HUES6 (cell line): ENCODE data around the gene PYHIN1.

Experiments used
- H3K27ac ChIP-seq: 2 replicates; pipeline ENCODE4 v1.7.0; 2013; ENCODE audit warnings: low read depth, mild to moderate bottlenecking, low read length, inconsistent platforms
- H3K27me3 ChIP-seq: 2 replicates; pipeline ENCODE4 v1.6.1; 2013; ENCODE audit warnings: low read length; ENCODE audit not compliant: control insufficient read depth, insufficient read depth
- H3K36me3 ChIP-seq: 2 replicates; pipeline ENCODE4 v1.6.1; 2013; ENCODE audit warnings: low read length; ENCODE audit not compliant: control insufficient read depth, insufficient read depth
- H3K4me1 ChIP-seq: 2 replicates; pipeline ENCODE4 v1.6.1; 2013; ENCODE audit warnings: low read length; ENCODE audit not compliant: control insufficient read depth, insufficient read depth
- H3K4me3 ChIP-seq: 2 replicates; pipeline ENCODE4 v1.5.1; 2013; ENCODE audit warnings: low read depth, low read length
- H3K9ac ChIP-seq: one replicate; pipeline ENCODE4 v1.6.1; 2013; ENCODE audit warnings: mild to moderate bottlenecking, low read length
- H3K9me3 ChIP-seq: 2 replicates; pipeline ENCODE4 v1.6.1; 2013; ENCODE audit warnings: low read depth, low read length; ENCODE audit not compliant: control insufficient read depth, insufficient read depth

The PYHIN1 gene

DNA sequence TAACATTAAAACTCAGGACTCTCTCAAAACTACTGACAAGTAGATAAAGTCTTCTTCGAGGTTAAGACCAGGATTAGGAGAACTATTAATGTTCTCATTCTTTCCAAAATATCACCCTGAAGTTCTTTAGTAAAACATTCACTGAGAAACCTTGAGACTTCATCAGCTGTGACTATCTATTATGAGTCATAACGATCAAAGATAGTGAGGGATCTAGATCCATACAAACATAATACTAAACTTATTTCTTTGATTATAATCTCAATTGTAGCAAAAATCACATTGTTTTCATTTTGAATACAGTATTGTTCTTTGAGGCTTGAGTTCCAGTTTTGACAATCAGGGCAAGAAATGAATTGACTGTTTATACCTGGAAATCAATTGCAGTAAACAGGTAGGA, 11.1 kb downstream of the PYHIN1 start:
- H3K27ac ChIP-seq = no peak overlapping the region
- H3K9me3 ChIP-seq = no peaks in the 10 kb centered on the region
- no peaks in the 10 kb centered on the region for H3K36me3 ChIP-seq
- H3K9ac ChIP-seq = no peak overlapping the region
- no peak overlapping the region for H3K4me3 ChIP-seq
- peaks cover 7% of the 10 kb centered on the region for H3K27me3 ChIP-seq
- H3K4me1 ChIP-seq = no peaks in the 10 kb centered on the region

DNA sequence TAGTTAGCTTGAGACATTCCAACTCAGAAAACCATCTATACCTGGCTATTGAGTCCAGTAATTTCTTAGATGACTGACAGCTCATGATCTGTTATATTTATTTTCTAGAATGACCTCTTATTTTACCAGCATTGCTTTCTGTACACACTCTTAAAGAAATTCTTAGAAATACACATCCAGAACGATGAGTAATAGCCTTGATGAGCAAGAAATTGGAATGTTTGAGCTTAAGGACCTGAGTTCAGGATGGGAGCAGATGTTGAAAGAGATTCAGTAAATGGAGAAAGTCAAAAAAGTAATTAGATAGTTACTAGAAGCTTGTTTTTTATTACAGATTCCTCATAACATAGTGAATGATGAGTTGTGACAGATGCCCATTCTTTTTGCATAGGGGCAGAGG, 11.7 kb downstream of the PYHIN1 start:
- Histone ChIP-seq H3K4me3 (no peak overlapping the region), H3K4me1 (no peaks in the 10 kb centered on the region), H3K27me3 (peaks cover 7% of the 10 kb centered on the region), H3K36me3 (no peaks in the 10 kb centered on the region), H3K9me3 (no peaks in the 10 kb centered on the region), H3K27ac (no peak overlapping the region), H3K9ac (no peak overlapping the region)

DNA sequence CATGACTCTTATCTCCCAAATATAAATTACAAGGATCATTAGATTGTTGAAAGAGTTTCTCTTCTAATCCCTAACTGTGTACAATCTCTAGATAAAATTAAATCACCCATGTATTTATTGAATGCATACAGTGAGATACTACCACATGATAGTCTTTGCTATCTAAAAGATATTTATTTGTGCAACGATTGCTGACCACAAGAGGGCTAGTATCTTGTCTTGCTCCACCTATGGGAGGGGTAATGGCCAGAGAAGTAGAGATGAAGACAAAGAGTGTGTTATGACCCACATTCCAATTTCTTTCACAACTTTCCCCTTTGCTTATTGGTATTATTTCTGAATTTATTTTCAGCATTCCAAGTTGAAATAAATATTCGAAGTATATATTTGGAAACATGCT, 13.7 kb downstream of the PYHIN1 start:
- no peaks in the 10 kb centered on the region for H3K4me1 ChIP-seq
- no peaks in the 10 kb centered on the region for H3K36me3 ChIP-seq
- no peak overlapping the region for H3K9ac ChIP-seq
- H3K4me3 ChIP-seq = no peak overlapping the region
- H3K9me3 ChIP-seq = no peaks in the 10 kb centered on the region
- peaks cover 17% of the 10 kb centered on the region for H3K27me3 ChIP-seq
- H3K27ac ChIP-seq = no peak overlapping the region

DNA sequence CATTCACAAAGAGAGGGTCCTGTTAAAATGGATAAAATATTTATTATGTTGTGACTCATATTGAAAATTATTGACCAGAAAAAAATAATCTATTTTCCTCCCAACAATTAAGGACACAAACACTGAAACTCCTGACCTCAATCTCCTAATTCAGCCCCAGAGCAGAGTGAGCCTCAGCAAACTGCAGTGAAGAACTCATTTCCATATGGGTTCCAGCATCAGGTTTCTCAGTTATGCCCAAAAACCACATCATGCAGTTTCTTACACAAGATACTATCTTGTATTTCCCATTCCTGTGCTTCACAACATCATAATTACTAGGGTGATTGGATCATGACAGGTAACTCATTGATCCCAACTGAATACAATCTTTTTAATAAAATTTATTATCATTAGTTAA, 15.4 kb downstream of the PYHIN1 start:
- Histone ChIP-seq H3K4me3 (no peak overlapping the region), H3K27me3 (peaks cover 17% of the 10 kb centered on the region), H3K27ac (no peak overlapping the region), H3K9me3 (no peaks in the 10 kb centered on the region), H3K9ac (no peak overlapping the region), H3K4me1 (no peaks in the 10 kb centered on the region), H3K36me3 (no peaks in the 10 kb centered on the region)

DNA sequence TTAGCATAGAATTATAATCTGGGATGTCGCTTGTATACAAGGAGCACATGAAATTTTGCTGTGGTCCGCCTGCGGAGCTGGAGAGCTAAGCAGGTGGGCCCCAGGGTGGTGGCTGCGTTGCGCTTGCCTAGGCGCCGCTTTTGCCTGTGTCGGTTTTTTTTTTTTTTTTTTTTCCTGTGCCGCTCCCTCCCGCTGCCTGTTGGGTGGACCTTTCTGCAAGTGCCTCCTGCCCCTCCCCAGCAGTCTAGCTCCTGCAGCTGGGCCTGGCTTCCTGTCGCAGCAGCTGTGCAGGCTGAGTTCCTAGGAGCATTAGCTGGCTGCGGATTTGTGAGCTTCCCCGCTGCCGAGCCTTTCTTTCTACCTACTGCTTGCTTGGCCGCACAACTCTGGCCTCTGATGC, 20.6 kb downstream of the PYHIN1 start:
- Histone ChIP-seq H3K27me3 (peaks cover 10% of the 10 kb centered on the region), H3K36me3 (no peaks in the 10 kb centered on the region), H3K9me3 (peaks cover 8% of the 10 kb centered on the region), H3K27ac (no peak overlapping the region), H3K4me1 (no peaks in the 10 kb centered on the region), H3K9ac (no peak overlapping the region), H3K4me3 (no peak overlapping the region)

DNA sequence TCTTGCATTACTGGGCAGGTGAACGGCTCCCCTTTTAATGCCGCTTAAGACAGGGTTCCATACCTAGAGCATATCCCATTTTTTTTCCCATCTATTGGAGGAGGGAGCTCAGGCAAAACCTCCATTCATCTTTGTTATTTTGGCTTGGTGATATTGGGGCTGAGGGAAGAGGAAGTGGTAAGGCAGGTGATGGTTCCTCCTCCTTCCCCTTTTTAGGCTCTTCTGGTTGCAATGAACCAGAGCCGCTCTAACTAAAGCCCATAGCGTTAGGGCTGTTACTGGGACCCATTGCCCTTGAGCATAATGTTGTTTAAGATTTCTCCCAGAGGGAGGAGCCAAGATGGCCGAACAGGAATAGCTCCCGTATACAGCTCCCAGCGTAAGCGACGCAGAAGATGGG, 21.1 kb downstream of the PYHIN1 start:
- Histone ChIP-seq H3K9me3 (peaks cover 8% of the 10 kb centered on the region), H3K27ac (no peak overlapping the region), H3K36me3 (no peaks in the 10 kb centered on the region), H3K4me1 (no peaks in the 10 kb centered on the region), H3K9ac (no peak overlapping the region), H3K27me3 (peaks cover 10% of the 10 kb centered on the region), H3K4me3 (no peak overlapping the region)

DNA sequence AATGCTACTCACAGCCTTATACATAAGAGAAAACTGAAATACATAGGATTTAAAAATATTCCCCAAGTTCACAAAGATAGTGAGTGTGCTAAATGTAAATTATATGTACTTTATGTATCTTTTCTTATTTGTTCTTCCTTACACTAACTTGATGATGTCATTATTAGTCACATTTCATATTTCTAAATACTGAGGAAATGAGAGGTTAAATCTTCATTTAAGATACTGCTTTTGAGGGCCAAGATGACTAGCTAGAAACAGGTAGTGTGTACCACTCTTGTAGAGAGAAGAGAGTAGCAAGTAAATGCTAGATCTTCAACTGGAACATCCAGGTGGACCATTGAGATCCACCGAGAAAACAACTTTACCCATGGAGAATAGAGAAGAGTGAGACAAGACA, 29.8 kb downstream of the PYHIN1 start:
- H3K4me1 ChIP-seq = no peaks in the 10 kb centered on the region
- no peaks in the 10 kb centered on the region for H3K9me3 ChIP-seq
- H3K36me3 ChIP-seq = no peaks in the 10 kb centered on the region
- H3K9ac ChIP-seq = no peak overlapping the region
- H3K27me3 ChIP-seq = no peaks in the 10 kb centered on the region
- no peak overlapping the region for H3K27ac ChIP-seq
- H3K4me3 ChIP-seq = no peak overlapping the region

DNA sequence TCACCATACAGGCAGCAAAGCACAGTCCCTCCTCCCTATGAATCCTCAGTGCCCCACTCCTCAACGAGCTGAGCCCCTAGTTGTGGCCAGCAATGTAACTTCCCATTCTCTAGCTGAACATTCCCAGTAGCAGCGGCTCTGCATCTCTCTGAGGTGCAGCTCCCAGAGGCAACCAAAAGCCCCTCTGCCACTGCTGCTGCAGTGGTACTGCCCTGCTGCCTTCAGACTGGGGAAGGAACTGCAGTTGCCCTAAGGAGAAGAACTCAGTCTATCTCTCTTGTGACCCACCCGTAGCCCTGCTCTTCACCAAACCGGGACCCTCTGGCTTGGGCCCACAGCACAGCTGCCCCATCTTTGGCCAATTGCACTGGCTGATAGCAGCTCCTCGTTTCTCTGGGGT, 31.6 kb downstream of the PYHIN1 start:
- no peaks in the 10 kb centered on the region for H3K36me3 ChIP-seq
- H3K9me3 ChIP-seq = no peaks in the 10 kb centered on the region
- H3K27me3 ChIP-seq = no peaks in the 10 kb centered on the region

DNA sequence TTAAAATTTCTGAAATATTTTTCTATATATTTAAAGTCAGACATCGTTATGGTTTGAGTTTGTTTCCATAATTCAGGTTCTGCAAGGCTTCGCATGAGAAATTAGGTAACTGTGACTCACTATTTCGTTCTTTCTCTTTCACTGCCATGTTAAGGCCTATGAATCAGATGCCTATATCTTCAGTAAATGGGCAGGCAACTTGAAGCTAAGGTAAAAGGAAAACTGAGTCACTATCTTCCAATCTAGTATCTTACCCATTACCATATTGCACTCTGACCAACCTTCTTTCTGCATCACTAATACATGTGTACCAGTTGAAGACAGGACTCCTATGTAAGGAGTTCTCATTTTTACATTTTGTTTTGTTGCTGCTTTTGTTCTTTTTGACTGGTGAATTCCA, 37.8 kb downstream of the PYHIN1 start:
- no peaks in the 10 kb centered on the region for H3K9me3 ChIP-seq
- H3K27me3 ChIP-seq = no peaks in the 10 kb centered on the region
- no peaks in the 10 kb centered on the region for H3K36me3 ChIP-seq
- no peak overlapping the region for H3K27ac ChIP-seq
- no peak overlapping the region for H3K4me3 ChIP-seq
- no peaks in the 10 kb centered on the region for H3K4me1 ChIP-seq
- H3K9ac ChIP-seq = no peak overlapping the region

More for the DNA sequence above, 31.6 kb downstream of the PYHIN1 start:
- no peak overlapping the region for H3K9ac ChIP-seq
- H3K4me3 ChIP-seq = no peak overlapping the region
- H3K27ac ChIP-seq = no peak overlapping the region
- no peaks in the 10 kb centered on the region for H3K4me1 ChIP-seq

DNA sequence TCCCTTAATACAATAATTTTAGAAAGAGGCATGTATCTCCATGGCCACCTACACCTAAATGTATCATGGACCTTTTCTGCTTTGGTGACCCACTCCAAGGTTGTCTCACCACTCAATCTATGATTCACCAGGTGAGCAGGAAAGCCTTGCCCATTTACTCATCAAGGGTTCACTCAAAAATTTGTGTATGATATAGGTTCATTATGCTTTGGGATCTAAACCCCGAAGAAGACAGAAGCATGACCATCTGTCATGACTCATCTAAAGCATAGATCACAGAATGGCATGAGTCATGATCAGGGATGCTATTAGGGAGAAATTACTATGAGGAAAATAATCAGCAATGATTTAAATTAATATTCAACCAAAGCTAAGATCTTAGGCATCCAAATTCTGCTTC, 38.5 kb downstream of the PYHIN1 start:
- H3K27ac ChIP-seq = no peak overlapping the region
- H3K4me3 ChIP-seq = no peak overlapping the region
- no peaks in the 10 kb centered on the region for H3K27me3 ChIP-seq
- no peaks in the 10 kb centered on the region for H3K36me3 ChIP-seq
- no peaks in the 10 kb centered on the region for H3K9me3 ChIP-seq
- H3K9ac ChIP-seq = no peak overlapping the region
- no peaks in the 10 kb centered on the region for H3K4me1 ChIP-seq

DNA sequence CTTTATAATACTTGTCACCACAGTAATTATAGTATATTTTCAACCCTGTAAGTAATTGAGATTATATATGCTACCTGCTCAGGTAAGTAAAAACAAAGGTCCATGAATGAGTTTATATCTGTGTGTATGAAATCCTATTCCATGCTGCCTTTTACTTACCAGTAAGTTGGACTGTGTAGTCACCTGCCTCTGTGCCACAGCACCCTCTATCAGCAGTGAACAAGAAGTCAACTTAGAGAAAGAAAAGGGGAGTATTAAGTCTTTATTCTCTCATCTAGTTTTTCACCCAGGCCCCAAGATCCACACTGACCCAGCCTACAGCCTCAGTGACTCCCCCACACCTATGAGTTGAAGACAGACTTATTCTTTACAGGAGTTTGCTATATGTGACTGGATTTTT, 41.5 kb downstream of the PYHIN1 start:
- Histone ChIP-seq H3K27me3 (no peaks in the 10 kb centered on the region), H3K4me3 (no peak overlapping the region), H3K27ac (no peak overlapping the region), H3K4me1 (no peaks in the 10 kb centered on the region; the same call in 1 of the 2 replicates), H3K9ac (no peak overlapping the region), H3K9me3 (no peaks in the 10 kb centered on the region), H3K36me3 (no peaks in the 10 kb centered on the region)

DNA sequence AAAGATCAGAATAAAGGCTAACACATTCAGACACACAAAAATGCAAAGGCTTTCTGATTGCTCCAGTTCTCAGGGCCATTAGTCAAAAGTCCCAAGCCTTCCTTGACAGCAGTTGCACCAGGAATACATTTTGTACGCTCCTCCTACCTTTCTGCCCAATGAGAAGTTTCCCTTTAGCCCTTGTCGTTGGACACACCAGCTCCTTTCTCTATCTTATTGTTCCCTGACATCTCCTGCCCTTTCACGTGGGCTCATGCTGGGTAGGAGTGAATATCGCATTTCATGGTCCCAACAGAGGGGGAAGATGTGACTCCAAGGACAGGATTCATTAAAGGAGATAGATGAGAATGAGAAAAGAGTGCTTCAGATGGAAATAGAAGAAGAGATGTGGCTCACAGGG, 44.9 kb downstream of the PYHIN1 start:
- H3K27ac ChIP-seq = no peak overlapping the region
- H3K36me3 ChIP-seq = no peaks in the 10 kb centered on the region
- H3K4me3 ChIP-seq = no peak overlapping the region
- no peaks in the 10 kb centered on the region for H3K27me3 ChIP-seq
- H3K9ac ChIP-seq = no peak overlapping the region
- no peaks in the 10 kb centered on the region; the same call in 1 of the 2 replicates for H3K4me1 ChIP-seq
- H3K9me3 ChIP-seq = peaks cover 5% of the 10 kb centered on the region
